CD4-positive, alpha-beta T cell treated with Interleukin-10 for 1 hour (primary cell): ENCODE data around the gene PTTG2.

Source experiments
- DNase-seq: peaks from one replicate; pipeline ENCODE4 v3.0.0-alpha.2; 2020

Gene PTTG2

GRCh38 chr4:37989398-37990260 lies 29.4 kb downstream of the PTTG2 start:
- DNase-seq, result no peak

GRCh38 chr4:37990731-37991245 lies 30.6 kb downstream of the PTTG2 start:
- DNase-seq, result no peak

- DNase-seq, result no peak
Observed at GRCh38 chr4:37991623-37992410, 31.6 kb downstream of the PTTG2 start.

GRCh38 chr4:37993806-37994205 lies 33.6 kb downstream of the PTTG2 start:
- no peak for DNase-seq

- no peak for DNase-seq
Observed at GRCh38 chr4:37994569-37994968, 34.4 kb downstream of the PTTG2 start.

- DNase-seq, result no peak
Observed at GRCh38 chr4:37995299-37995821, 35.2 kb downstream of the PTTG2 start.

GRCh38 chr4:37995981-37996775 lies 36.0 kb downstream of the PTTG2 start:
- no peak for DNase-seq

GRCh38 chr4:37998226-37998625 lies 38.0 kb downstream of the PTTG2 start:
- DNase-seq, result no peak

- DNase-seq, result no peak
Observed at GRCh38 chr4:37999000-37999716, 39.0 kb downstream of the PTTG2 start.

- no peak for DNase-seq
Observed at GRCh38 chr4:37999965-38000364, 39.8 kb downstream of the PTTG2 start.

- DNase-seq, result no peak
Observed at GRCh38 chr4:38001927-38002326, 41.7 kb downstream of the PTTG2 start.

GRCh38 chr4:38002451-38003071 lies 42.4 kb downstream of the PTTG2 start:
- no peak for DNase-seq

GRCh38 chr4:38003102-38003501 lies 42.9 kb downstream of the PTTG2 start:
- peak; percentile 26 for DNase-seq

- no peak for DNase-seq
Observed at GRCh38 chr4:38003628-38004027, 43.4 kb downstream of the PTTG2 start.

- no peak for DNase-seq
Observed at GRCh38 chr4:38004062-38004461, 43.9 kb downstream of the PTTG2 start.

GRCh38 chr4:38004887-38005286 lies 44.7 kb downstream of the PTTG2 start:
- no peak for DNase-seq

GRCh38 chr4:38005637-38006036 lies 45.4 kb downstream of the PTTG2 start:
- no peak for DNase-seq

- DNase-seq, result no peak
Observed at GRCh38 chr4:38007645-38008044, 47.4 kb downstream of the PTTG2 start.

- no peak for DNase-seq
Observed at GRCh38 chr4:38008571-38009021, 48.4 kb downstream of the PTTG2 start.

GRCh38 chr4:38009421-38009820 lies 49.2 kb downstream of the PTTG2 start:
- no peak for DNase-seq

GRCh38 chr4:38009949-38010348 lies 49.8 kb downstream of the PTTG2 start:
- DNase-seq, result no peak
